ENCODE data around the gene CCIN.

The CCIN gene

DNA sequence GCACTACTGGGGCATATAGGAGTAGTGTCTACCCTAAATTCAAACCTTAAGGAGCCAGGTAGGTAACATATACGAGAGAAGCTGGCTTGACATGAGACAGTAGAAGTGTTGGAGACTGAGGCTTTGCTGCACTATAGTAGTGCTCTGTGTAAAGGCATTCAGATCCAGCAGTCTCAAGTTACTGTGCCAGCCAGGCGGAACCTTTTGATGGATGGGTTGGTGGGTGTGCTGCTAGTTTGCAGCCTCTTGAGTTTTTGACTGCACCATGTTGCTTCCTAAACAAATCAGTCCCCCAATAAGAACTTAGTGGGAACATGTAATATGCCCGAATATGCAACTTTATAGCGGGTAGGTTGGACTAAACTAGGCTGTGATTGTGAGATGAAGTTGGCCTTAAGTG, 23.0 kb downstream of the CCIN start:
- DNase-seq (ENCODE audit: low spot score): peak; percentile 28
- TF ChIP-seq, protein P1, sequence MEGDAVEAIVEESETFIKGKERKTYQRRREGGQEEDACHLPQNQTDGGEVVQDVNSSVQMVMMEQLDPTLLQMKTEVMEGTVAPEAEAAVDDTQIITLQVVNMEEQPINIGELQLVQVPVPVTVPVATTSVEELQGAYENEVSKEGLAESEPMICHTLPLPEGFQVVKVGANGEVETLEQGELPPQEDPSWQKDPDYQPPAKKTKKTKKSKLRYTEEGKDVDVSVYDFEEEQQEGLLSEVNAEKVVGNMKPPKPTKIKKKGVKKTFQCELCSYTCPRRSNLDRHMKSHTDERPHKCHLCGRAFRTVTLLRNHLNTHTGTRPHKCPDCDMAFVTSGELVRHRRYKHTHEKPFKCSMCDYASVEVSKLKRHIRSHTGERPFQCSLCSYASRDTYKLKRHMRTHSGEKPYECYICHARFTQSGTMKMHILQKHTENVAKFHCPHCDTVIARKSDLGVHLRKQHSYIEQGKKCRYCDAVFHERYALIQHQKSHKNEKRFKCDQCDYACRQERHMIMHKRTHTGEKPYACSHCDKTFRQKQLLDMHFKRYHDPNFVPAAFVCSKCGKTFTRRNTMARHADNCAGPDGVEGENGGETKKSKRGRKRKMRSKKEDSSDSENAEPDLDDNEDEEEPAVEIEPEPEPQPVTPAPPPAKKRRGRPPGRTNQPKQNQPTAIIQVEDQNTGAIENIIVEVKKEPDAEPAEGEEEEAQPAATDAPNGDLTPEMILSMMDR (conservative IDR thresholded peaks at IDR 0.05; ENCODE audit: low read depth): no peak
- CTCF ChIA-PET: no interaction called here
- H3K27ac ChIP-seq: no peak overlapping the region
- POLR2A ChIA-PET (ENCODE audit: low non-redundant PET): no interaction called here

- H3K27ac ChIP-seq: no peak overlapping the region
- ChIA-PET CTCF (interaction anchor here (0.8 kb wide), 1 partner anchor 800 kb away, joined by 5 read pairs; no protein-coding TSS in a partner anchor), POLR2A (ENCODE audit: low non-redundant PET) (no interaction called here)
- TF ChIP-seq, protein P1 (conservative IDR thresholded peaks at IDR 0.05; ENCODE audit: low read depth): no peak
- DNase-seq (ENCODE audit: low spot score): no peak
These were observed 23.8 kb downstream of the CCIN start for GRCh38 chr9:36193023-36193422.

DNA sequence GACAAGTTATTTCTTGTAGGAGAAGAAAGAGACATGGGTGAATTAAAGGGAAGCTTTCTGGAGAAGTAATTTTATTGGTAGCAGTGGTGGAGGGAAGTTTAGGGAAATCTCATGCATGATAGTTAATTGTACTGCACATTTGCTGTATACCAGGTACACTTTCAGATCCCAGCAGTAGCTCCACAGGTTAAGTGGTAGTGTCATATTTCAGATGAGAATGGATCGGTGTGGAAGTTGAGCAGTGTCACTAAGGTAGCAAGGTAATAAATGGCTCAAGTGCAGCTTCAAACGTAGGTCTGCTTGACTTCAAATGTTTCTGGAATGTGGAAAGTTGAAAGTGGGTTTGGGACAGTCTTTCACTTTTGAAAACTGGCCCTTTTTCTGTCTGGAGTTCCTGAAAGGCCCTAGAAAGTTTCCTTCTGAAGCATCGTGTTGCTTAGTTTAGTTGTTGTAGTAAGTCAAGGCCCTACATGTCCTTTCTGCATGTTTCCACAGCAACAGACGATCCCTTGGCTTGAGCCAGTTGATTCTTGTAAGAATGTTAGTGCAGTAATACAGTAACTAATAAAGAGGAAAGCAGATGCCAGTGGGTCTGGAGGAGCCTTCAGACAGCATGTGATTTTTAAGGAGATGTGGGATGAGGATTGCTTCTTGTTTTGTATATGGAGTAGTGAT, 25.3 kb downstream of the CCIN start:
- ChIA-PET POLR2A (ENCODE audit: low non-redundant PET) (no interaction called here), CTCF (interaction anchor here (0.9 kb wide), 1 partner anchor 84 kb away, joined by 3 read pairs; no protein-coding TSS in a partner anchor)
- H3K27ac ChIP-seq: peak overlapping the region; percentile 71
- TF ChIP-seq, protein P1 (conservative IDR thresholded peaks at IDR 0.05; ENCODE audit: low read depth): no peak
- no peak for DNase-seq (ENCODE audit: low spot score)

GRCh38 chr9:36204906-36205547, 35.8 kb downstream of the CCIN start:
- H3K27ac ChIP-seq: no peak overlapping the region
- POLR2A ChIA-PET (ENCODE audit: low non-redundant PET): no interaction called here
- TF ChIP-seq, protein P1 (conservative IDR thresholded peaks at IDR 0.05; ENCODE audit: low read depth): no peak
- no peak for DNase-seq (ENCODE audit: low spot score)
- CTCF ChIA-PET: interaction anchor here (0.5 to 1.2 kb wide), 2 partner anchors 18 to 124 kb away, joined by 3 to 4 read pairs; no protein-coding TSS in a partner anchor

GRCh38 chr9:36207016-36207415, 37.8 kb downstream of the CCIN start:
- 0 out of 2 replicates have a peak overlapping the region, but pooled peaks have one; percentile 1 for H3K27ac ChIP-seq
- CTCF ChIA-PET: no interaction called here
- TF ChIP-seq, protein P1 (conservative IDR thresholded peaks at IDR 0.05; ENCODE audit: low read depth): no peak
- no peak for DNase-seq (ENCODE audit: low spot score)
- POLR2A ChIA-PET (ENCODE audit: low non-redundant PET): no interaction called here

DNA sequence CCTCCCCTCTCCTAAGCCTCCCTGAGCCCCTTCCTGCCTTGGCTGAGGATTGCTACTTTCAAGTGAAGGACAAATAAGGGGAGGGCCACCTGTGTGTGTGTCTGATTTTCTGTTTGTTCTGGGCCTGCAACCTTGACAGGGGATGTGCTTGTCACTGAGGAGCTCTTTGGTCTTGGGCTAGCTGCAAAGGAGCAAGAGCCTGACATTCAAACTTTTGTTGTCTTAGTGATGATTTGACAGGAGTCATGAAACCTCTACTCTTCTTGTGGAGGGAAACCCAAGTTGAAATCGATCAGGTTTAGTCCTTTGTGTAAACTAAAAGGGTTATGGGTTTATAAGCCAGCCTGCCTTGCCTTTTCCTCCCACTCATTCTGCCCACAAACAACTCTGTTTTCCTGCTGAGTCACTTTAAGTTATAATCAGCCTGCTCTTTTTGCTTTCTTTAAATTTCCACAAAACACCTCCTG, 38.4 kb downstream of the CCIN start:
- ChIA-PET POLR2A (ENCODE audit: low non-redundant PET) (interaction anchor here (0.7 kb wide), 1 partner anchor 16 kb away, joined by 3 read pairs; no protein-coding TSS in a partner anchor), CTCF (no interaction called here)
- TF ChIP-seq, protein P1 (conservative IDR thresholded peaks at IDR 0.05; ENCODE audit: low read depth): no peak
- DNase-seq (ENCODE audit: low spot score): no peak
- no peak overlapping the region for H3K27ac ChIP-seq
